Measurements from ENCODE around the gene NPB.

- no peak for TF ChIP-seq CTCF (IDR thresholded peaks at IDR 0.05)
- no peak for TF ChIP-seq POLR2A (IDR thresholded peaks at IDR 0.05)
Measured at GRCh38 chr17:81885454-81885853, 16.6 kb upstream of the NPB start.

Data from adrenal gland (tissue), 5 donors.